Cardiac fibroblast (primary cell): Measurements from ENCODE around the gene LAMP2.

Source experiments
- DNase-seq, 2 donors: peaks; one replicate each; pipeline versions ENCODE4 v3.0.0 to v3.0.0-alpha.2; 2010; ENCODE audit warnings: low read depth in 2 of 2
- H3K4me3 ChIP-seq, 2 donors: replicated peaks in 1 of 2; 1 replicate in 1 of 2; 2 replicates in 1 of 2; pipeline ENCODE4 v1.5.1; 2011; ENCODE audit warnings: low read depth in 2 of 2, low read length in 2 of 2, mild to moderate bottlenecking in 2 of 2, moderate library complexity in 1 of 2
- CTCF ChIP-seq: IDR thresholded peaks from one replicate; pipeline ENCODE4 v1.5.1; 2011; ENCODE audit warnings: low read depth, mild to moderate bottlenecking, low read length, inconsistent platforms

The LAMP2 gene

GRCh38 chrX:120406638-120407037 is 62.5 kb downstream of the LAMP2 start:
- no peak for DNase-seq
- TF ChIP-seq CTCF: no peak
- no peak overlapping the region for H3K4me3 ChIP-seq

GRCh38 chrX:120402369-120402768 is 66.7 kb downstream of the LAMP2 start:
- TF ChIP-seq CTCF: no peak
- no peak for DNase-seq
- no peak overlapping the region for H3K4me3 ChIP-seq

GRCh38 chrX:120401301-120401700 is 67.8 kb downstream of the LAMP2 start:
- DNase-seq: no peak
- H3K4me3 ChIP-seq: no peak overlapping the region
- no peak for TF ChIP-seq CTCF

GRCh38 chrX:120380699-120381098 is 88.4 kb downstream of the LAMP2 start:
- peak; percentile 18 for TF ChIP-seq CTCF
- no peak overlapping the region for H3K4me3 ChIP-seq
- peak; percentile 2 to 27 for DNase-seq

- TF ChIP-seq CTCF: no peak
- no peak for DNase-seq
- H3K4me3 ChIP-seq: no peak overlapping the region
These were observed 89.0 kb downstream of the LAMP2 start for GRCh38 chrX:120379937-120380681.

- no peak for DNase-seq
- H3K4me3 ChIP-seq: no peak overlapping the region
- TF ChIP-seq CTCF: no peak
These were observed 90.5 kb downstream of the LAMP2 start for GRCh38 chrX:120378570-120378969.
